ENCODE measurements around the gene SLC39A11.
"Not testable (repeated sequence)": the region's sequence is repeated elsewhere in the genome, so short reads cannot be mapped to it uniquely, and the experiment has no call there.

SLC39A11 gene

GRCh38 chr17:73135766-73136165 is 43.3 kb upstream of the SLC39A11 start:
- no peak for TF ChIP-seq CTCF (IDR thresholded peaks at IDR 0.05; ENCODE audit: unreplicated experiment in 3 of 3)

GRCh38 chr17:73133911-73134649 is 41.6 kb upstream of the SLC39A11 start:
- H3K27ac Mint-ChIP-seq, result no peak overlapping the region
- no peaks in the 10 kb centered on the region for H3K4me1 Mint-ChIP-seq
- H3K27me3 Mint-ChIP-seq (ENCODE audit: low read depth), result peaks cover 14% of the 10 kb centered on the region
- H3K36me3 Mint-ChIP-seq (ENCODE audit: low read depth), result no peaks in the 10 kb centered on the region
- H3K9me3 Mint-ChIP-seq, result no peaks in the 10 kb centered on the region
- TF ChIP-seq CTCF (IDR thresholded peaks at IDR 0.05; ENCODE audit: unreplicated experiment in 3 of 3), result no peak
- no peak overlapping the region for H3K4me3 Mint-ChIP-seq

More at GRCh38 chr17:73135766-73136165, 43.3 kb upstream of the SLC39A11 start:
- Mint-ChIP-seq H3K9me3 (peaks cover 3% of the 10 kb centered on the region), H3K27me3 (ENCODE audit: low read depth) (peaks cover 31% of the 10 kb centered on the region), H3K36me3 (ENCODE audit: low read depth) (no peaks in the 10 kb centered on the region), H3K4me3 (no peak overlapping the region), H3K27ac (no peak overlapping the region), H3K4me1 (no peaks in the 10 kb centered on the region)

- H3K27me3 Mint-ChIP-seq (ENCODE audit: low read depth), result peaks cover 4% of the 10 kb centered on the region
- H3K4me3 Mint-ChIP-seq, result no peak overlapping the region
- H3K9me3 Mint-ChIP-seq, result no peaks in the 10 kb centered on the region
- no peak for TF ChIP-seq CTCF (IDR thresholded peaks at IDR 0.05; ENCODE audit: unreplicated experiment in 3 of 3)
- H3K36me3 Mint-ChIP-seq (ENCODE audit: low read depth), result no peaks in the 10 kb centered on the region
- H3K27ac Mint-ChIP-seq, result no peak overlapping the region
- H3K4me1 Mint-ChIP-seq, result no peaks in the 10 kb centered on the region
Observed at GRCh38 chr17:73132085-73132492, 39.6 kb upstream of the SLC39A11 start.

GRCh38 chr17:73131439-73131838 is 39.0 kb upstream of the SLC39A11 start:
- not testable (repeated sequence) for H3K4me1 Mint-ChIP-seq; H3K36me3 Mint-ChIP-seq (ENCODE audit: low read depth); H3K4me3 Mint-ChIP-seq; H3K27me3 Mint-ChIP-seq (ENCODE audit: low read depth); H3K9me3 Mint-ChIP-seq; H3K27ac Mint-ChIP-seq

GRCh38 chr17:73130977-73131376 is 38.5 kb upstream of the SLC39A11 start:
- no peak for TF ChIP-seq CTCF (IDR thresholded peaks at IDR 0.05; ENCODE audit: unreplicated experiment in 3 of 3)
- Mint-ChIP-seq H3K4me1 (no peaks in the 10 kb centered on the region), H3K27ac (no peak overlapping the region), H3K4me3 (no peak overlapping the region), H3K9me3 (no peaks in the 10 kb centered on the region), H3K36me3 (ENCODE audit: low read depth) (no peaks in the 10 kb centered on the region), H3K27me3 (ENCODE audit: low read depth) (peaks cover 4% of the 10 kb centered on the region)

- Mint-ChIP-seq H3K27me3 (ENCODE audit: low read depth) (peaks cover 4% of the 10 kb centered on the region), H3K9me3 (no peaks in the 10 kb centered on the region), H3K4me3 (no peak overlapping the region), H3K36me3 (ENCODE audit: low read depth) (no peaks in the 10 kb centered on the region), H3K27ac (no peak overlapping the region), H3K4me1 (no peaks in the 10 kb centered on the region)
- no peak for TF ChIP-seq CTCF (IDR thresholded peaks at IDR 0.05; ENCODE audit: unreplicated experiment in 3 of 3)
Observed at GRCh38 chr17:73128496-73128895, 36.0 kb upstream of the SLC39A11 start.
